ENCODE data around the gene CPO. TPM values are rescaled to one million over a fixed set of nuclear protein-coding genes. Genes with fewer than 3 reads are reported as not detected.
"Not testable (repeated sequence)": the region's sequence is repeated elsewhere in the genome, so short reads cannot be mapped to it uniquely, and the experiment has no call there.

CPO gene
- total and polyA plus RNA-seq, 9 donors, result 0.17 to 31.8 (median 0.34) TPM; not detected in 3

DNA sequence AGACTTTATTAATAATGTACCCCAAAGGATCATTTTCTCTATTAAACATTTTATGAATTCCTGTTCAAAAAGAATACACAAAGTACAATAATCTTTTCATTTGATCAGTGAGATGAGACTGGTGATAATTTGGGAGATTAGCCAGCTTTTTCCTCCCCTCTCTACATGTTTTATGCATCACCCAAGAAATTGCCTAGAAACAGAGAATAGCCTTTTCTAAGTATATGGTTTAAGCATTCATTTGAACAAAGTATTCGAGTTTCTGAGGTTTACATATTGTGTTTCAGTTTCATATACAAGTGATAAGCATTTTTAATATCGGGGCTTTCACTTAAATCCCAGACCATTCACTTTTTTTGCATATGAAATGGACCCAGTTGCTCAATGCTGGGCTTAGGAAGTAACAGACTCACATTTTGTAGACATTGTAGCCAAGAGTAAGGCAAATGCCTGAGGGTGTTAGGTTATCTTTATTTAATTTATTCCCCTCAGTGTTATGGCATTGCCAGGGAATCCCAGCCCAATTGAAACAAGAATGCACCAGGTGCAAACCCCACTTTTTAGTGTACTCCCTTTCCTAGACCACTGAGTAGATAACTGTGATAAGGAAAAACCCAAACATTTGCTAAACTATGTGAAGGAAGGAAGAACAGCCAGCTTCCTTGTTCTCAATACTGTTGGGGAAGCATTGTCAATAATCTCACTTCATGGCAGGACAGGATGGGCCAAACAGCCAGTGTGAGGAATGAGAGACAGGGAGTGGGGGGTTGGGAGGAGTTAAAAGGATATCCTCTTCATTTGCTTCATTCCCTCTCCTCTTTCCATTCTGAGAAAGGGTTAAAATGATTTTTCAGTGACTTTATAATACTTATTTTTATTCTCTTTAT, 3.5 kb downstream of the CPO start:
- no peaks in the 10 kb centered on the region for H3K36me3 ChIP-seq
- DNase-seq, result no peak
- no peaks in the 10 kb centered on the region for H3K27me3 ChIP-seq
- WGBS, 3 donors, result 42 to 53% (median 45%) methylated on average over 2 of the region's 2 CpGs
- H3K4me3 ChIP-seq, result no peak overlapping the region
- no peaks in the 10 kb centered on the region for H3K4me1 ChIP-seq (ENCODE audit: insufficient read depth)
- H3K9me3 ChIP-seq, result no peaks in the 10 kb centered on the region
- H3K27ac ChIP-seq, result no peak overlapping the region
- intact Hi-C loops (cut with DNase I), result no loop called here
- TF ChIP-seq, protein P1, sequence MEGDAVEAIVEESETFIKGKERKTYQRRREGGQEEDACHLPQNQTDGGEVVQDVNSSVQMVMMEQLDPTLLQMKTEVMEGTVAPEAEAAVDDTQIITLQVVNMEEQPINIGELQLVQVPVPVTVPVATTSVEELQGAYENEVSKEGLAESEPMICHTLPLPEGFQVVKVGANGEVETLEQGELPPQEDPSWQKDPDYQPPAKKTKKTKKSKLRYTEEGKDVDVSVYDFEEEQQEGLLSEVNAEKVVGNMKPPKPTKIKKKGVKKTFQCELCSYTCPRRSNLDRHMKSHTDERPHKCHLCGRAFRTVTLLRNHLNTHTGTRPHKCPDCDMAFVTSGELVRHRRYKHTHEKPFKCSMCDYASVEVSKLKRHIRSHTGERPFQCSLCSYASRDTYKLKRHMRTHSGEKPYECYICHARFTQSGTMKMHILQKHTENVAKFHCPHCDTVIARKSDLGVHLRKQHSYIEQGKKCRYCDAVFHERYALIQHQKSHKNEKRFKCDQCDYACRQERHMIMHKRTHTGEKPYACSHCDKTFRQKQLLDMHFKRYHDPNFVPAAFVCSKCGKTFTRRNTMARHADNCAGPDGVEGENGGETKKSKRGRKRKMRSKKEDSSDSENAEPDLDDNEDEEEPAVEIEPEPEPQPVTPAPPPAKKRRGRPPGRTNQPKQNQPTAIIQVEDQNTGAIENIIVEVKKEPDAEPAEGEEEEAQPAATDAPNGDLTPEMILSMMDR (IDR thresholded peaks at IDR 0.05), result no peak
- TF ChIP-seq EP300 (IDR thresholded peaks at IDR 0.05) (no peak), POLR2A (IDR thresholded peaks at IDR 0.05) (no peak)

DNA sequence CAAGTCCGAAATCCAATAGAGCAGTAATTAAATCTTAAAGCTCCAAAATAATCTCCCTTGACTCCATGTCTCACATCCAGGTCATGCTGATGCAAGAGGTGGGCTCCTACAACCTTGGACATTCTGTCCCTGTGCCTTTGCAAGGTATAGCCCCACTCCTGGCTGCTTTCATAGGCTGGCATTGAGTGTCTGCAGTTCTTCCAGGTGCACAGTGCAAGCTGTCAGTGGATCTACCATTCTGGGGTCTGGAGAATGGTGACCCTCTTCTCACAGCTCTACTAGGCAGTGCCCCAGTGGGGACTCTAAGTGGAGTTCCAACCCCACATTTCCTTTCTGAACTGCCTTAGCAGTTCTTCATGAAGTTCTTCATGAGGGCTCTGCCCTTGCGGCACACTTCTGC, 14.1 kb downstream of the CPO start:
- H3K36me3 ChIP-seq; DNase-seq; H3K4me1 ChIP-seq (ENCODE audit: insufficient read depth); H3K27ac ChIP-seq; H3K4me3 ChIP-seq; intact Hi-C loops (cut with DNase I); H3K9me3 ChIP-seq; H3K27me3 ChIP-seq: not testable (repeated sequence)
- 93 to 98% (median 96%) methylated on average over 2 of the region's 2 CpGs for WGBS, 3 donors

DNA sequence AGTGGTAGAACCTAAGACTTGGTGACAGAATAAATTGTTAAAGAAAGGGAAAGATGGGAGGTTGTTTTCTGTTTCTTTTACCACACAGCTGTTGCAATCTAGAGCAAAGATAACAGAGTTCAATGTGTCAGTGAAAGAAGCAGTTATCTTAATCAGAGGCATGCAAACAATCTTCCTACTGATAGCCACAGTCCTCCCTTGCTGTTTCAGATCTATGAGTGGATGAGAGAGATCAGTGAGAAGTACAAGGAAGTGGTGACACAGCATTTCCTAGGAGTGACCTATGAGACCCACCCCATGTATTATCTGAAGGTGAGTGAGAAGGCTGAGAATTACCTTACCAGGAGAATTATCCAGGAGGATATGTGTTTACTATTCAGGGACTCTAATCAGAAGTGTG, 15.9 kb downstream of the CPO start:
- DNase-seq, result no peak
- H3K27ac ChIP-seq, result no peak overlapping the region
- intact Hi-C loops (cut with DNase I), result no loop called here
- no peaks in the 10 kb centered on the region for H3K36me3 ChIP-seq
- TF ChIP-seq POLR2A (IDR thresholded peaks at IDR 0.05), result no peak
- TF ChIP-seq, protein P1 (IDR thresholded peaks at IDR 0.05), result no peak
- TF ChIP-seq EP300 (IDR thresholded peaks at IDR 0.05), result no peak
- H3K4me3 ChIP-seq, result no peak overlapping the region
- no peaks in the 10 kb centered on the region for H3K9me3 ChIP-seq
- no peaks in the 10 kb centered on the region for H3K27me3 ChIP-seq
- H3K4me1 ChIP-seq (ENCODE audit: insufficient read depth), result no peaks in the 10 kb centered on the region

DNA sequence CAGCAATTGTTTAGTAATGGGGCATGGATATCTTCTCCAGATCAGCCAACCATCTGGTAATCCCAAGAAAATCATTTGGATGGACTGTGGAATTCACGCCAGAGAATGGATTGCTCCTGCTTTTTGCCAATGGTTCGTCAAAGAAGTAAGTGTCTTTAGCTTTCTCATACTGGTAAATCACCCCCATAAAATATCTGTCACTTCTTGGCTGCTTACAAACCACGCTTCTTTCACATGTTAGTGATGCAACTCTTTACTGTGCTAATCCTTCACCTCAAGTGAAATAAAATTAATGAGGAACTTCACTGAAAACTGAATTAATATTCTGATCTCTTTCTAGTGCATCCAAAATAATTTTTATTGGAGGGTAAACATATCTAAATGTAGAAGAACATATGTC, 18.9 kb downstream of the CPO start:
- no peak overlapping the region for H3K27ac ChIP-seq
- TF ChIP-seq, protein P1 (IDR thresholded peaks at IDR 0.05), result no peak
- TF ChIP-seq POLR2A (IDR thresholded peaks at IDR 0.05) (no peak), EP300 (IDR thresholded peaks at IDR 0.05) (no peak)
- intact Hi-C loops (cut with DNase I), result no loop called here
- no peaks in the 10 kb centered on the region for H3K9me3 ChIP-seq
- no peaks in the 10 kb centered on the region for H3K27me3 ChIP-seq
- no peaks in the 10 kb centered on the region for H3K36me3 ChIP-seq
- WGBS, 3 donors, result 82 to 91% (median 87%) methylated on average over 3 of the region's 3 CpGs
- no peak overlapping the region for H3K4me3 ChIP-seq
- no peaks in the 10 kb centered on the region for H3K4me1 ChIP-seq (ENCODE audit: insufficient read depth)
- no peak for DNase-seq

DNA sequence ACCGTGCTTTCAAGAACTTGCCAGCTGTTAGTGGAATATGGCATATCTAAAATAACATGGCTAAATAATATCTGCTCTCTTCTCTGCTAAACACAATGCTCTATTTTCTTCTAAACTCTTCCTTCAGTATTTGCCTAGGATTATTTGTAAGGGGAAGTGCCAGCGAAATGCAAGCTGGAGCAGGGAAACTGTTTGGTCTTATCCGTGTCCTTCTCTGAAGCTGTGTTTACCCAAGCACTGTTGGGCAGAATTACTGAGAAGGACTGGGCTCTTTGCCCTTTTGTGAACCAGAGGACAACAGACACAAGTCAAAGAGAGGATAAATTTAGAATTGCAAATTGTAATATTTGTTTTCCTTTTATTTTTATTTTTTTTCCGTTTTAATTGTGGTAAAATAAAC, 23.6 kb downstream of the CPO start:
- no peak for DNase-seq
- TF ChIP-seq EP300 (IDR thresholded peaks at IDR 0.05), result no peak
- TF ChIP-seq POLR2A (IDR thresholded peaks at IDR 0.05), result no peak
- TF ChIP-seq, protein P1 (IDR thresholded peaks at IDR 0.05), result no peak
- H3K27ac ChIP-seq, result no peak overlapping the region
- WGBS, 3 donors, result 35 to 61% (median 45%) methylated on average over 4 of the region's 4 CpGs
- no peaks in the 10 kb centered on the region for H3K36me3 ChIP-seq
- H3K27me3 ChIP-seq, result no peaks in the 10 kb centered on the region
- intact Hi-C loops (cut with DNase I), result no loop called here
- H3K4me3 ChIP-seq, result no peak overlapping the region
- H3K4me1 ChIP-seq (ENCODE audit: insufficient read depth), result no peaks in the 10 kb centered on the region
- H3K9me3 ChIP-seq, result no peaks in the 10 kb centered on the region
